GM21576 (cell line): ENCODE results near the gene MYADML2.

Source experiments
- ATAC-seq: cut with Tn5 transposase; IDR thresholded peaks from one replicate; pipeline ENCODE4 v1.9.1; 2021; ENCODE audit warnings: mild to moderate bottlenecking, moderate library complexity; ENCODE audit not compliant: unreplicated experiment

MYADML2 gene

DNA sequence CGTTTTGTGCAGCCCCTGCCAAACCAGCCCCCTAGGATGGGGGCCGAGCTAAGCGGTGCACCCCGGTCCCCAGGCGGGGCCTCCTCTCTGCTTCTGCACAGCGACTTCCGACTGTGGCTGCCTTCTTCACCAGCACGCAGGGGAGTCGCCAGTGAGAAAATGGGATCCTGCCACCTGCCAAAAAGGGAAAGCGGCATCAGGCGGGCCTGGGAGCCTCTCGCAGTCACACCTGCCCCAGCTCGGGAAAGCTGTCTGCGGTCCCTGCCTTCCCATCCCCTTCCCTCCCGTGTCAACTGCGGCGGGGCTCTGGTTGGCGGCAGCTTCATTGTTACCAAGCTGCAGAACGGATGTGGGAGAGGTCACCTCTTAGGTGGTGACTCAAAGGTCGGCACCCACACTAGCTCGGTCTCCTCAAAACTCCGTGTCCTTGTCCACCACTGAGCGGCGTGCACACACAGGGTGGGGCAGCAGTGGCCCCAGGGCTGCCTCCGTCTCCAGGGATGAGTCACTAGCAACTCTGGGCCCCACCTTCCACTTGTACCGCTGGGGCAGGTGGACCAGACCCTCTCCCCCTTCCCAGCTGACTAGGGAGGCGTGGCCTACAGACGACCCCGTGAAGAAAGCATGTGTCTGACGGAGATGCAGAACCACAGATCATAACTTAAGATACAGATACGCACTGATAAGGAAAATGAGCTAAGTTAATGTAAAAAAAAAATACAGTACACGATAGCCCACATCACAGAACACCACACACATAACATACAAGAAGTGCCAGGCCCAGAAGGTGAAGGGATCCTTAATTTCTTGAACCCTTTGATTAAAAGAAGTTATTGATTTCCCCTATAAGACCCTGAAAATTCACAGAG lies 34.4 kb downstream of the MYADML2 start:
- no peak for ATAC-seq

DNA sequence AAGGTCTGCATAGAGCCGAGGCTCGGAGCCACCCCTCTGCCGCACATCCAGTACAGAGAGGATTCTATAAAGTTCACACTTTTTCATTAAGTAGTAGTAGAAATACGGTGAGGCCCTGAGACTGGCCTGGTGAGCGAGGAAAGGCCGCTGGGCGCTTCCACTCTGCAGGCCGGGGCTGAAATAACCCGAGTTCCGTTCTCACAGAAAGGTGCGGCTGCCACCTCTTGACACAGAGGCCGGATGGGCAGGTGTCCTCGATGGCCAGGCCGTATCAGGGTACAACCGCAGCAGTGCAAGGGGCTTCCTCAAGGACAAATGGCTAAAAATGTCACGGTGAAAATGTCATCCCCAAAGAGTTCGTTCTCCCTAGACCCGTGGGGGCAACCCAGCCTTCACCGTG lies 35.1 kb downstream of the MYADML2 start:
- no peak for ATAC-seq

DNA sequence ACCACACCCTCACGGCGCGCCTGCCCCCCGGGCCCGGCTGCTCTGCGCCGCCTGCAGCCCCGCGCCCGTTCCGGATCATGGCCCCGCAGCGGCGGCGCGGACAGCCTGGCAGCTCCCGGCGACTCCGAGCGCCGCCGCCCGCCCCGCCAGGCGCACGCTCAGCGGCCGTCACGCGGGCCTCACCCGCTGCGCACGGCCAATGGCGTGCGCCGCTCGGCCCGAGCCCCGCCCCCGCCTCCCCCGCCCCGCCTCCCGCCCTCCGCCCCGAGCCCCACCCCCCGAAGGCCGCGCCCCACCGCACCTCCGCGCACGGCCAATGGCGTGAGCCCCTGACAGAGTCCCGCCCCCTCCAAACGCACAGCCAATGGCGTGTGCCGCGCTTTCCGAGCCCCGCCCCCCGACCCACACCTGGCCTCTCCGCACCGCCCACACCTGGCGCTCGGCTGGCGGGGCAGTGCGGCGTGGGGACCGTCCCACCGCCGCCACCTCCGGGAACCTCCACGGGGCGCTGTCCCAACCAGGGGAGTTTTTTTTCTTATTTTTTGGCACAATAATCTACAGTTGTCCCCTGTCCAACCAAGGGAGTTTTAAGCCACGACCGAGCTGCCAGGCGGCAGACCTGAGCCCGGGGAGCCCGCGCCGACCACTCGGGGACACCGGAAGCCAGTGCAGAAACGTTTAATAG lies 35.6 kb downstream of the MYADML2 start, which contains the start of gene PCYT2:
PCYT2 (minus strand) TSS at position 123 of the 685 bp plus-strand sequence; CDS start at position 79, 44 bp downstream.
- peak; percentile 62 for ATAC-seq

DNA sequence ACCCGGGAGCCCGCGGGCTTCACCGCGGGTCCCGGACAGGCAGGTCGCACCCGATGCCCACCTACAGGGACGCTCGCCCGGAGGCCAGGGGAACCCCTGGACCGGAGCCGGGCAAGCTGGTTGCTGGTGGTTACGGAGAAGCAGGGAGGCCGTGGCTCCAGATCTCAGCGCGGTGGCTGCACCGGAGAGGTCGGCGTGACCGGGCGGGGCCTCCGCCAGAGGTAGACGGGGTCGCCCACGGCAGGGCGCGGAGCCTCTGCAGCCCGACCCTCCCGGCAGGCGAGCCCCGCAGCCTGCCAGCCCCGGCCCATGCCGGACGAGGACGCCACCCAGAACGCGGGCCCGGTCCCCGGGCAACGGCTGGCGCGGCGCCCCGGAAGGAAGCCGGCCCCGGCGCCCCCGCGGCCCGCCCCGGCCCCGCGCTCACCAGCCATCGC lies 36.2 kb downstream of the MYADML2 start:
- ATAC-seq, result peak; percentile 25

DNA sequence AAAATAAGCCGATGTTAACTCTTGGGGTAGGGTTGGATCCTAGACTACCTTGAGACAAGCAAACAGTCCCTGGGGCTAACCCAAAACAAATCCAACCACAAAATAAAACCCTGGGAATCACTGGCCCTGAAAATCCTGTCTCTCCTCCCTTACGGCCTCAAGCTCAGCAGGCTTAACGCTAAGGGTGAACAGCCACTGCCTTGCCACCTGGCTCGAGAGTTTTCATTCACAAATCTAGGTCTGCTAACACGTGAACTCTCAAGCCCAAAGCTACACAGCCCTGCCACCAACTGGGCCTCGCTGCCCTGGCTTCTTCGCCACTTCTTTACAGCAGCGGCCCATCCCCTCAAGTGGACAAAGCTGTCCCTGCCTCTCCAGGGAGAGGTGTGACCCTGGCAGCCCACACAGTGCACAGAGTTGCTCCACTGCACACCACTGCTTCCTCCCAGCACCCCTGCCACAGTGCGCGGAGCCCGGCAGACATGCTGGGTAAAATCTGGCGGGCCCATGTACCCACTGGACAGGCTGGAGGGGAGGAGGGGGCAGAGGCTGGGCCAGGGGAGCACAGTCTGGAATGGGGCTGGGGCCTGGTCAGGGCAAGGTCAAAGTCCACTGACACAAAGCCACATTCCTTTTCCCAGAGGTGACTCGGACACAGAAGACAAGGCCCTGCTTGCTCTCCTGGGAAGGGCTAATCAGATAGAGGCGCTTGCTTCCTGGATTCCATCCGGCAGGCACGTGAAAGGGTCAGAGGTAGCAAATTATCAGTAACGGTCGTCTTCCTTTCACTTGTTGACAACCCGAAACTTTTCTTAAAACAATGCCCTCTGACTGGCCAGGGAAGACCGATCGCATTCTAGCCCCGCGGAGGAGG lies 36.8 kb downstream of the MYADML2 start:
- ATAC-seq, result no peak

DNA sequence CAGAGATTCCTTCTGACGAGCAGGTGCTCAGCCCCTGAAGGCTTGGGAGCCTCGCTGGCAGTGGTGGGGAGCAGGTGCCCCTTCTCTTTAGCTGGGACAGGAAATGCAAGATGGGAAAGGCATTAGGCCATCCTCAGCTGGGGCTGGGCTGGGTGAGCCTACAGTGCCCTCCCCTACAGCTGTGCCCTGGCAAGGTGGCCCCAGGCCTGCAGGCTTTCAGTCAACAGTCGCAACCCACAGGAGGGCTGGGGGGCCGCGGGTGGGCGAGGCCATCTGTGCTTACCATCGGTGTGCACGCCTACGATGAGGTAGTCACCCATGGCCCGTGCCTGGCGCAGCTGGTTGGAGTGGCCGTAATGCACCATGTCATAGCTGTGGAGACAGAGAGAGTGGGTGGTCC lies 37.8 kb downstream of the MYADML2 start:
- no peak for ATAC-seq

DNA sequence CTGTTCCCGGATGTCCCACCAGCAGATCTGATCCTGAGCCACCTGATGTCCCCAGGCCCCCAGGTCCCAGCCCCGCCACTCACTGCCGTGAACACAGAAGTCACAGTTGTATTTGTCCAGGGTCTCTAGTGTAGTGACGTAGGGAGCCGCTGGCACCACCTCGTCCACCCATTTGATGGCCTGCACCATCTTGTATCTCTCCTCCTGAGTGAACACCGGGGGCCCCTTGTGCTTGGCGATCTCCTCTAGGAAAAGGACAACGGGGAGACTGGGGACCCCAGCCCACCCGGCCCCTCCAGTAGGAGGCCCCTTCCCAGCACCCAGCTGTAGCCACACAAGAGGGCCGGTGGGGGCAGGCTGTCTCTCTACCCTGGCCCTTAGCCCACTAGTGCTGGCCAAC lies 38.2 kb downstream of the MYADML2 start:
- ATAC-seq, result no peak

DNA sequence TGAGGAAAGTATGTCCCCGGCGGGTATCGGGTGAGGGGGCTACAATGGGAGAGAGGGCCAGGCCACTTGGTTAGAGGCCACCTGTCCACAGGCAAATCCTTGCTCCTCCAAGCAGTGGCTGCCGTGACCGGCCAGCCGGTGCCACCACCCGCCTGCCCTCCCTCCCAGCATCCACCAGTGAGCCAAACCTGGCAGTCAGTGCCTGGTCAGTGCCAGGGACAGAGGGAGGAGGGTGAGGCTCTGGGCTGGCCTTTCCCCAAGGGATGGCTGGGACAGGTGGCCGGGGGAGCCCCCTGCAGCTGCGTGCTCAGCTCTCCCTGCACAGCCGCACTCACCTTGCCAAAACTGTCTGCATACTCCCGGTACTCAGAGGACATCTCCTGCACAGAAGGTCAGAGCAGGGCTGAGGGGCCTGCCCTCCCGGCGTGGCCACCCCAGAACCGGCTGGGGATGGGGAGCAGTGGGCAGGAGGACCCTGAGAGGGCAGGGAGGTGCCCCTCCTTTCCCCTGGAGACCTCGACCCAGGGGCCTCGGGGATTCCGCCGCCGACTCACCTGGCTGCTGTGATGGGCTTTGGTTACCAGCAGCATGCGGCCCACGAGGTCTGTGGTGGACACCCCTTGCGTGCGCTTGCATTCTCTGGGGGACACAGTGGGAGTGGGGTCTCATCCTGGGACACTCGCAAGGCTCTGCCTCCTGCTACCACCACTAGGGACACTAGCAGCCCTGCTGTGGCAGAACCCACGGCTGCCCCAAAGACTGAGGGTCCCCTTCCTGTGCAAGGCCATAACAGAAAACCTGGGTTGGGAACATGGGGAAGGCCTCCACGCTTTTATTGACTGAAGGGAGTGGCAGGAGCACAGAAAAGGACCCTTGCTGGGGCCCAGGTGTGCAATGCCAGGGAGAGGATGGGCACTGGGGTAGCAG lies 39.6 kb downstream of the MYADML2 start:
- no peak for ATAC-seq

DNA sequence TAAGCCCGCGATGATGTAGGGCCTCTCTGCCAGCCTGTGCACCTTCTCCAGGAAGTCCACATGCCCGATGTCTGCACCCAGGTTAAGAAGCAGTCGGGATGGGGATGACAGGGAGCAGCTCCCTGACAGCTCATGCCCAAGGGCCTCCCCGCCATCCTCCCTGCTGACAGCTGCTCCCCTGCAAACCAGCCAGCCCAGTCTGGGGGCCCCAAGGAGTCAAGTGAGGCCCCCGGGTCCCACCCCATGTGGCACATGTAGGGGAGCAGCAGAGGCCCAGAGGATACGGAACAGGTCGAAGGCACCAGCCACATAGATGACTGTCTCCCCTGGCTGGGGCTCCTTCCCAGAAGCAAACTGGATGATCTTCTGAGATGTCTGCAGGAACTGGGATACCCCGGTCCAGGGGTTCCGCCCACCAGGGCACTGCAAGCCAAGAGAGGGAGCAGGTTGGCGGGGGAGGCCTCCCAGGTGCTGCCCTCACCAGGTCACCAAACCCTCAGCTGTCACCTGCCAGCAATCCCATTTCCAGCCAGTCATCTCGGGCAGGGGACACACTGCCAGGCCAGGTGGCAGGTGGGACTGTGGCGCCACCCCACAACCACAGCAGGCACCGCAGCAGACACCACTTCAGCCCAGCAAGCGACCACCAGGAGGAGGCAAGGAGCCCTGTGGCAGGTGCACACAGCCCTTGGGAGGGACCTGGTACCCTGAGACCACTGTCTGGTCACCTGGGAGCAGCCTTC lies 40.4 kb downstream of the MYADML2 start:
- no peak for ATAC-seq

DNA sequence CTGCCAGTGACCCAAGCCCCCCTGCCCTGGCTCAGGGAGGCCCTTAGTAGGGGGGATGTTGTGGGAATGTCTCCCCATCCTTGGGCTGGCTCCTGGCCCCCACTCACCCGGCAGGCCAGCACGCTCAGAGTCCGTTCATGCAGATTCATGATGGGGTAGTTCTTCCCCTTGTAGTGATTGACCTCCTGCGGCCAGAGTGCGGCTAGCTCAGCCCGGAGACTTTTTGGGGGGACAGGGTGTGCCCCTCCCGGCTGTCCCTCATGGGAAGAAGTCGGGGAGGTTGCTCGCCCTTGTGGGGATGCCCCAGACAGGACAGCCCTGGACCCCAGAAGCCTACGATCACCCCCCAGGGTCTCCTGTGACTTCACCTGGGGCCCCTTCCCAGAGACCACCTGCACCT lies 41.0 kb downstream of the MYADML2 start:
- no peak for ATAC-seq

DNA sequence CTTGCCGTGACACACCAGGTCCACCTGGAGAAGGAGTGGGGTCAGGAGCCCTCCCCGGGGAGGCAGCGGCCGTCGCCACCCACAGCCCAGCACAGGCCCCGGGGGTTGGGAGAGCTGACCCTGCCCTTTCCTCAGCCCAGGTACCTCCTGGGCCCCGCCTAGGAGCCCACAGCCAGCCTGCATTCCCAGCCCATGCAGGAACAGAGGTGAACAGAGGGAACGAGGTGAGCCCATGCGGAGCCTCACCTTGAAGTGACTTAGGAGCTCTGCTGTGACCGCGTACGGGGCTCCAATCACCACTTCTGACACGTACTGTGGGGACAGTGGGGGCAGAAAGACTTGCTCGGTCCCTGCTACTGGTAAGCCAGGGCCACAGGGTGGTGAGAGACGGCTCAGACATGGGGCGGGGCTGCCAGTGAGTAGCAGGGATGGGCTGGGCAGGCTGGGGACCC lies 41.6 kb downstream of the MYADML2 start:
- no peak for ATAC-seq

DNA sequence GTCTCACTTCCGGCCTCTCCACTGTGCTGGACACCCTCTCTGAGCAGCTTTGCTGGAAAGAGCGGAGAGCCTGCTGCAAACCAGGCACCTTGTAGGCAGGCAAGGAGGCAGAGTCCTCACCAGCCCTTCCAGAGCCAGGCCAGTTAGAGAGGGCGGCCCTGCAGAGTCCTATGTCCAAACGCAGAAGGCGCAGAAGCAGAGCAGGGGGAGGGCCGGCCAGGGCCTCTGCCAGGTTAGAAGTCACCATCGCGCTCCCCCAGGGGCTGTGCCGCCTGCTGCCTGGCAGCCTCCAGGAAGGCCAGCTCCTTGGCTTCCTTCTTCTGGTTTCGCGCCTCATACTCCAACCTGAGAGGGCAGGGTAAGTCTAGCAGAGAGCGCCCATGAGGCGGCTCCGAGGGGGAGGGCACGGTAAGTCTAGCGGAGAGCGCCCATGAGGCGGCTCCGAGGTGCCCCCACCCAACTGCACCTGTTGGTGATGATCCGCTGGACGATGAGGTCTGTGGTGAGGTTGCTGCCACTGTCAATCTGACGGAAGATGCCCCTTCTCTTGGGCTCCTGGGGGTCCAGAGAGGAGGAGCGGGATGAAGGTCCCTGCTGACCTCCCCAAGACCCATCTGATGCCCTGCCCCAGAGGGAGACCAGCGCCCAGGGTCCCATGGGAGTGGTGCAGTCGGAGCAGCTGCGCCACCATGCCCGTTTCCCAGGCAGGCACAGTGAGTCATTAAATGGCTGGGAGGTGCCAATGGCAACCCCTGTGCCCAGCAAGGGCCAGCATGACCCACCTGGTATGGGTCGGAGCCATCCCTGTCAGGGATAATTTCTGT lies 42.2 kb downstream of the MYADML2 start:
- no peak for ATAC-seq

DNA sequence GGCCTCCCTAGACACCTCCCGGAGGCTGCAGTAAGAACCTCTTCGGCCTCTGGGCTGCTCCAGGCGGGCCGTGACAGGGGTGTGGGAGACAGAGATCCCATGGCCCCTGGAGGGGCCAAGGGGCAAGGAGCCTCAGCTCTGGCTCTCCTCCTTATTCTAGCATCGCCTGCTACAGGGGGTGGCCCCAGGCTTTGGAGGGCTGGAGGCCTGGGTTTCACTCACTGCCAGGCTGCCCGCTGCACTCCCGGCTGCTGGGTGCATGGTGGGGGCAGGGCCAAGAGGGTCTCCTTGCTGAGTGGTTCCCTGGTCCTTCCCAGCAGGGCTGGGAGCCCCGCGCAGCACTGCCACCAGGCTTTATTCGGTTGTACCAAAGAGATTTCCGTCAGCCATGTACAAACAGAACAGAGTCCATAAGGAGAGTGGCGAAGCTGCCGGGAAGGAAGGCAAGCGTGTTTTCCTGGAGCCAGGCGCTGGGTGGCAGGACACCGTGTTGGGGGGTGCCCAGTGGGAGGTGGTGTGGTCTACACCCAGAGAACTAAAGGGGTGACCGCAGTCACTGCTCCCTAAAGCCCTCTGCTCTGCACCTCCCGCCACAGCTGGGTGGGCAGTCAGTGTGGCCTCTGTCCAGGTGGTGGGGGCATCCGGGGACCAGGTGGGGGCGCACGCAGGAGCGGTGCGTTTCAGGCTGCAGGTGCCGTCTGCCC lies 43.0 kb downstream of the MYADML2 start:
- ATAC-seq, result no peak

DNA sequence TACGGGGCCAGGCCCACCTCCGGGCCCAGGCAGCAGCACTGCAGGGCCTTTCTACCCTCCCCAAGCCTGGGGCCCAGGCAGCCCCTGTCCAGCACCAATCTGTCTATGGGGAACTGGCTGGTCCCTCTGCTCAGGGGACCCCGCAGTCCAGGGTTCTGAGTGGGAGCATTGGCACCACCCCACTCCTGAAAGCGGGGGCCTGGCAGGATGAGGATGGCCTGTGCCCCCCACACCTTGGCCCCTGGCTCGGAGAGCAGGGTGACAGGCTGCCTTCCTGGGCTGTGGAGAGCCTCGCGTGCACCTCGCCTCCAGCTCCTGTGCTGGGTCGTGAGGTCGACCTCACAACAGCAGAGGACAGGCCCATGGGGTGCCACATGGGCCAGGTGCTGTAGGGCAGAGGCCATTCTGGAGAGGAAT lies 43.6 kb downstream of the MYADML2 start:
- no peak for ATAC-seq

DNA sequence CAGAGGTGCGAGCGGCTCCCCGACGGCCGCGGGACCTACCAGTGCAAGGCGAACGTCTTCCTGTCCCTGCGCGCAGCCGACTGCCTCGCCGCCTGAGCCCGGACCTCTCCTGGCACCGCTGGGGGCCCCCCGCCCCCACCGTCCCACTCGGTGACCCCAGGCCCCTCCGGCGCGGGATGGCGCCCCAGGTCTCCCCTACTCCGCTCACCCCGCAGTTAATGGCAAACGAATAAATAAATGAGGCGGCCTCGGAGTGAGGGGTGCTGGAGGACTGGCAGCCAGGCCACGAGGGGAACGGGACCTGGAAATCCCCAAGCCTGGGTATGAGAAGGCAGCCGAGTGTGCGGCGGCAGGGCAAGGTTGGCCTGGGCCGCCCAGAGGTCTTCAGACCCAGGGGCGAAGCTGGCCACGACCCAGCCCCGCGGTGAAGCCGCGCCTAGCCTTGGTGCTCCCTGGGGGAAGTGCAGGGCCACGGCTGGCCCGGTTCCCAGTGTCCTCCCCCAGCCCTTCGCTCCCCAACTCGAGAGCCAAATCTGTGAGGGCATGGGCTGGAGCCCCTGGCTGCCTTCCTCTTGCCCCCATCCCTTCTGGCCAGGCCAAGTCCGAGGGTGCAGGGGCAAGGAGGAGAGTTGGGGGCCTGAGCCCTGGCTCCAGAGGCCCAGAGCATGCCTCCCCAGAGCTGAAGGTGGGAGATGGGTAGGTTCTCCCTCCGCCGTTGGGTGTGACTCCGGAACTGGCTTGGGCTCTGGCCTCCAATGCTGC lies 44.2 kb downstream of the MYADML2 start:
- ATAC-seq, result no peak

DNA sequence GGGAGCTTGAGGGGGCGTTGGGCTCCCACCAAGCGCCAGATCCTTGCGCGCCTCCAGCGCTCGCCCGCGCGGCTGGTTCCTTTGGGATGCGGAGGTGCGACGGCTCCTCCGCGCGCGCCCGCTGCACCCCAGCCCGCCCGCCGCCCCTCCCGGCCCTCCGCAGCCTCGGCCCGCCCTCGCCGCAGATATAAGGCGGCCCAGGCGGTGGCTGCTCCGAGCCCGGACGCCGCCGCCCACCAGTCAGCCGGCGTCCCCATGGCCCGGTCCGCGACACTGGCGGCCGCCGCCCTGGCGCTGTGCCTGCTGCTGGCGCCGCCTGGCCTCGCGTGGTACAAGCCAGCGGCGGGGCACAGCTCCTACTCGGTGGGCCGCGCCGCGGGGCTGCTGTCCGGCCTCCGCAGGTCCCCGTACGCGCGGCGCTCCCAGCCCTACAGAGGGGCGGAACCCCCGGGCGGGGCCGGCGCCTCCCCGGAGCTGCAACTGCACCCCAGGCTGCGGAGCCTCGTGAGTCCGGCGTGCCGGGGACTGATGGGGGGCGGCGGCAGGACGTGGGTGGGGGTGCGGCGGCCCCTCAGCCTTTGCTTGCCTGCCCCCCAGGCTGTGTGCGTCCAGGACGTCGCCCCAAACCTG lies 44.9 kb downstream of the MYADML2 start, which contains the start of gene NPB:
NPB (plus strand) TSS at position 216 of the 630 bp plus-strand sequence; CDS start at position 256, 40 bp downstream.
- no peak for ATAC-seq
